GM12878 (cell line): ENCODE measurements around the gene ATG13. TPM values are rescaled to one million over a fixed set of nuclear protein-coding genes. Genes with fewer than 3 reads are reported as not detected.

ENCODE experiments used
- ATAC-seq: fragments of 200-7000 bp; cut with Tn5 transposase; 3 replicates; pipeline ENCODE4 v1.9.1; 2020; ENCODE audit warnings: mild to moderate bottlenecking, moderate library complexity
- BruUV-seq: library from RNA; stranded (reverse); fragments of 400-500 nt; replicated peaks from 2 replicates; lab custom pipeline; 2021; lab: Mats Ljungman, UMichigan
- CTCF ChIA-PET: fragments of 300-600 bp; sonication (Branson Sonifier 250); formaldehyde crosslinking; extraction: SDS; loops from one replicate; lab custom pipeline; 2021; ENCODE audit warnings: inconsistent platforms; lab: Yijun Ruan, JAX
- POLR2A ChIA-PET: fragments of 350-600 bp; formaldehyde crosslinking; extraction: SDS; loops from one replicate; lab custom pipeline; 2021; ENCODE audit warnings: inconsistent platforms; lab: Charles Lee
- RAD21 ChIA-PET: fragments of 300-600 bp; sonication (Branson Sonifier 250); formaldehyde crosslinking; loops from one replicate; lab custom pipeline; 2023; ENCODE audit warnings: antibody characterized with exemption; ENCODE audit not compliant: unreplicated experiment; lab: Charles Lee
- SMC1A ChIA-PET: fragments of 300-600 bp; sonication (Branson Sonifier 250); formaldehyde crosslinking; loops from one replicate; lab custom pipeline; 2023; ENCODE audit not compliant: unreplicated experiment, uncharacterized antibody; lab: Charles Lee
- DNase-seq: peaks from one replicate; pipeline ENCODE4 v3.0.0-alpha.2; 2011; ENCODE audit warnings: low read depth, low spot score
- FAIRE-seq: peaks from 3 replicates; lab custom pipeline; 2011; peaks lifted over from hg19 to GRCh38; lab: Jason Lieb, UNC
- H2AFZ ChIP-seq: 2 replicates; pipeline ENCODE4 v1.6.0; 2011; ENCODE audit warnings: low read depth, low read length, control low read depth; ENCODE audit not compliant: control insufficient read depth
- H3K27ac ChIP-seq: 2 replicates; pipeline ENCODE4 v1.5.1; 2011; ENCODE audit warnings: control low read depth; ENCODE audit not compliant: control insufficient read depth, insufficient read depth
- H3K27me3 ChIP-seq, 2 experiments: replicated peaks in 1 of 2; 2 replicates each; pipeline versions ENCODE4 v1.6.0 to v1.6.1; 2011; ENCODE audit warnings: low read length in 1 of 2; ENCODE audit not compliant: control insufficient read depth in 2 of 2, insufficient read depth in 2 of 2
- H3K36me3 ChIP-seq, 2 experiments: 2 replicates each; pipeline ENCODE4 v1.5.1; 2011; ENCODE audit warnings: low read length in 1 of 2; ENCODE audit not compliant: control insufficient read depth in 2 of 2, insufficient read depth in 2 of 2
- H3K4me1 ChIP-seq: 2 replicates; pipeline ENCODE4 v1.6.1; 2011; ENCODE audit warnings: mild to moderate bottlenecking, low read length, moderate library complexity, mixed read lengths; ENCODE audit not compliant: control insufficient read depth, insufficient read depth
- H3K4me2 ChIP-seq: 2 replicates; pipeline ENCODE4 v1.6.0; 2011; ENCODE audit warnings: control low read depth; ENCODE audit not compliant: control insufficient read depth, insufficient read depth
- H3K4me3 ChIP-seq: fragments of 200-600 bp; sonication (generic); 2 replicates; pipeline ENCODE4 v1.5.1; 2016
- H3K79me2 ChIP-seq: 2 replicates; pipeline ENCODE4 v1.6.0; 2011; ENCODE audit warnings: low read length; ENCODE audit not compliant: control insufficient read depth, insufficient read depth
- H3K9ac ChIP-seq: 2 replicates; pipeline ENCODE4 v1.8.0; 2011; ENCODE audit warnings: low read length, control low read depth, mixed read lengths; ENCODE audit not compliant: control insufficient read depth, insufficient read depth
- H3K9me3 ChIP-seq: replicated peaks from 3 replicates; pipeline ENCODE4 v1.5.1; 2011; ENCODE audit warnings: mild to moderate bottlenecking, low read length; ENCODE audit not compliant: control insufficient read depth, insufficient read depth
- H4K20me1 ChIP-seq: 2 replicates; pipeline ENCODE4 v1.6.0; 2011; ENCODE audit not compliant: control insufficient read depth, insufficient read depth
- IRF4 ChIP-seq: IDR thresholded peaks from 2 replicates; pipeline ENCODE4 v1.6.1; 2011; ENCODE audit warnings: low read depth, low read length
- POLR2A ChIP-seq: IDR thresholded peaks from 2 replicates; pipeline ENCODE4 v1.6.1; 2011; ENCODE audit warnings: low read depth, mild to moderate bottlenecking, low read length
- SREBF1 ChIP-seq: IDR thresholded peaks from 2 replicates; pipeline ENCODE4 v1.6.1; 2012; ENCODE audit warnings: mild to moderate bottlenecking, low read length
- TAF1 ChIP-seq: IDR thresholded peaks from 2 replicates; pipeline ENCODE4 v1.6.1; 2011; ENCODE audit warnings: mild to moderate bottlenecking, low read depth, low read length, borderline replicate concordance
- WGBS: methylation state at CpG from one replicate; pipeline ENCODE4 v1.1.6; 2016; ENCODE audit warnings: low lambda C conversion rate; ENCODE audit not compliant: insufficient replicate concordance, insufficient coverage; ENCODE audit errors: missing lambda C conversion rate; 5-methylcytosine and 5-hydroxymethylcytosine counted together
- in situ Hi-C: fragments of 300-500 bp; cut with MboI; formaldehyde crosslinking; loops from 9 replicates; pipeline ENCODE4 v1.14.3; 2018; ENCODE audit warnings: mixed read lengths
- intact Hi-C: fragments of 100-400 bp; cut with micrococcal nuclease; formaldehyde crosslinking; loops from one replicate; pipeline ENCODE4 v1.14.2; 2022; ENCODE audit not compliant: unreplicated experiment
- polyA plus RNA-seq, 11 experiments: library from polyadenylated mRNA; depleted of rRNA in 4 of 11; unstranded in 6 of 11; stranded (reverse) in 5 of 11; fragments of >200 nt; fragmentation: Nextera tagmentation in 4 of 11; fragmentation: Illumina TruSeq in 1 of 11; extraction: Ambion mirVana in 4 of 11; extraction: Trizol in 1 of 11; gene quantifications; 1 replicate in 1 of 11; 2 replicates in 10 of 11; pipeline versions ENCODE4 v1.2.1 to v1.2.3, GENCODE V29; 2011 to 2016; ENCODE audit warnings: inconsistent platforms in 2 of 11, missing spikeins in 2 of 11, low read depth in 1 of 11
- total RNA-seq, 4 experiments: library from RNA; depleted of rRNA in 3 of 4; stranded (reverse); fragments of >200 nt in 3 of 4; fragmentation: Illumina TruSeq in 1 of 4; extraction: Trizol in 1 of 4; gene quantifications; 2 replicates each; pipeline versions ENCODE4 v1.2.1 to v1.2.3, GENCODE V29; 2013 to 2021
- TF ChIP-seq, protein P1 (sequence below): fragments of 150-350 bp; IDR thresholded peaks from 2 replicates; pipeline ENCODE4 v1.6.1; 2014; ENCODE audit warnings: mild to moderate bottlenecking, low read depth, low read length

The ATG13 gene
- total and polyA plus RNA-seq, 10 of the 15 experiments (the other 5 are each of a cell fraction or from before 2014, with no cell fraction given), result 10.9 to 61.6 (median 50.9) TPM

DNA sequence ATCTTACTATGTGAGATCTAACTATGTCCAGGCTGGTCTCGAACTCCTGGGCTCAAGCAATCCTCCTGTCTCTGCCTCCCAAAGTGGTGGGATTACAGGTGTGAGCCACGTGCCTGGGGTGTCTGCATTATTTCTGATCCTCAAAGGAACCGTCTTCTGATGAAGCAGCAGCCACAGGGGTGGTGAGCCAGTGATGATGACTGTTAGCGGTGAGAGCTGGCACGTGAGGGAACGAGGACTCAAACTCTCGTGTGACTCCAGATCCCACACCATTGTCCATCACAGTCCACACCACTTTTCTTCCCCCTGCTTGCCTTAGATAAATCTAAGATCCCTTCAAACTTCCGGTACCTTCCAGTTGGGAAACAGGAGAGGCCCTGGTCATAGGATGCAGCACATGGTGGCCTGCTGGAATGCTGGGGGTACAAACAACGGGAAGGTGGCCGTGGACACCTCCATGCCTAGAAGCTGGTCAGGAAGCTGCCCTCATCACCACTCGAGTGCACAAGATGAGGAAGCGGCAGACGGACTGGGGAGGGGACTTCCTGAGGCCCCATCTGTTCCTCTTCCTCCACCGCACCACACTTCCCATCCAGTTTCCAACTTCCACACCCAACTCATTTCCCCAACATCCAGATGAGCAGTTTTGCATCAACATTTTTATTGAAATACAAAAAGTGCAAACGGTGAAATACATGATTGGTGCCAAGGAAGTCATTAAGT, 59.2 kb downstream of the ATG13 start:
- Histone ChIP-seq H3K4me2 (no peak overlapping the region), H3K79me2 (no peaks in the 10 kb centered on the region)
- intact Hi-C loops, result no loop called here

DNA sequence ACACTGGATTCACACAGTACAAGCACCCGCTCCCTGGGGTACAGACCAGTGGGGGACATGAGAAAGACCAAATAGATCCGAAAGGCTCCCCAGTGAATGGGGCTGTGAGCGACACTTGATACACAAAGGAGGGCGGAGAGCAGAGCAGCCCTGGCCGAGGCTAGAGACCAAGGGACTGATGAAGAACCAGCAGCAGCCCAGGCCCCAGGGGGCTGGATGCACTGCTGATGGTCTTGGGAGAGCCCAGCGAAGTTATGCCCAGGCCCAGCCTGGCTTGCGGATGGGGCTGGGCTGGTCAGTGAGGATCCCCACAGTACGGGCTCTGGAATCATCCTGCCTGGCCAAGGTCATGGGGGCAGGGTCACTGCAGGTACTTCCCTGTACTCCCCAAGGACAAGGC, 59.8 kb downstream of the ATG13 start:
- no peaks in the 10 kb centered on the region for H3K4me1 ChIP-seq
- in situ Hi-C loops, result no loop called here
- BruUV-seq, result TSS peak; percentile 67
- RAD21 ChIA-PET, result interaction anchor here (0.7 kb wide), 1 partner anchor 49 kb away, joined by 4 read pairs; no protein-coding TSS in a partner anchor
- POLR2A ChIA-PET, result interaction anchor here (0.7 kb wide), 1 partner anchor 563 kb away, joined by 5 read pairs; no protein-coding TSS in a partner anchor
- no peak overlapping the region for H3K4me3 ChIP-seq
- SMC1A ChIA-PET, result no interaction called here
- H3K27me3 ChIP-seq, result no peaks in the 10 kb centered on the region
- DNase-seq (no peak), ATAC-seq (no peak; the same call in 2 of the 3 replicates), FAIRE-seq (no peak)
- H3K9ac ChIP-seq, result no peak overlapping the region
- no peaks in the 10 kb centered on the region for H3K79me2 ChIP-seq
- H2AFZ ChIP-seq, result no peak overlapping the region
- H3K27ac ChIP-seq, result no peak overlapping the region
- no peaks in the 10 kb centered on the region for H3K9me3 ChIP-seq
- intact Hi-C loops, result no loop called here
- TF ChIP-seq SREBF1 (no peak), POLR2A (0 out of 2 replicates have a peak, but pooled peaks have one; percentile 6)
- WGBS, result 73% methylated on average over 8 of the region's 8 CpGs
- H4K20me1 ChIP-seq, result no peaks in the 10 kb centered on the region
- CTCF ChIA-PET, result no interaction called here
- peaks cover 3 to 29% of the 10 kb centered on the region in 2 experiments; a peak in 2 of 4 replicates for H3K36me3 ChIP-seq
- H3K4me2 ChIP-seq, result no peak overlapping the region

More for the DNA sequence above, 59.2 kb downstream of the ATG13 start:
- no peak overlapping the region for H3K4me3 ChIP-seq
- ATAC-seq (no peak), FAIRE-seq (no peak), DNase-seq (no peak)
- H3K36me3 ChIP-seq, result peaks cover under 1 to 28% of the 10 kb centered on the region in 2 experiments; a peak in 2 of 4 replicates
- H4K20me1 ChIP-seq, result no peaks in the 10 kb centered on the region
- ChIA-PET POLR2A (no interaction called here), RAD21 (no interaction called here), SMC1A (no interaction called here), CTCF (no interaction called here)
- no peak overlapping the region for H3K27ac ChIP-seq
- no peak overlapping the region for H2AFZ ChIP-seq
- in situ Hi-C loops, result no loop called here
- no peak overlapping the region for H3K9ac ChIP-seq
- no peaks in the 10 kb centered on the region for H3K27me3 ChIP-seq
- no TSS peak for BruUV-seq
- WGBS, result 60% methylated on average over 15 of the region's 15 CpGs
- no peaks in the 10 kb centered on the region for H3K4me1 ChIP-seq
- TF ChIP-seq POLR2A (0 out of 2 replicates have a peak, but pooled peaks have one; percentile 24), TAF1 (no peak), IRF4 (no peak)
- TF ChIP-seq, protein P1, sequence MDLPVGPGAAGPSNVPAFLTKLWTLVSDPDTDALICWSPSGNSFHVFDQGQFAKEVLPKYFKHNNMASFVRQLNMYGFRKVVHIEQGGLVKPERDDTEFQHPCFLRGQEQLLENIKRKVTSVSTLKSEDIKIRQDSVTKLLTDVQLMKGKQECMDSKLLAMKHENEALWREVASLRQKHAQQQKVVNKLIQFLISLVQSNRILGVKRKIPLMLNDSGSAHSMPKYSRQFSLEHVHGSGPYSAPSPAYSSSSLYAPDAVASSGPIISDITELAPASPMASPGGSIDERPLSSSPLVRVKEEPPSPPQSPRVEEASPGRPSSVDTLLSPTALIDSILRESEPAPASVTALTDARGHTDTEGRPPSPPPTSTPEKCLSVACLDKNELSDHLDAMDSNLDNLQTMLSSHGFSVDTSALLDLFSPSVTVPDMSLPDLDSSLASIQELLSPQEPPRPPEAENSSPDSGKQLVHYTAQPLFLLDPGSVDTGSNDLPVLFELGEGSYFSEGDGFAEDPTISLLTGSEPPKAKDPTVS, result no peak
- H3K9me3 ChIP-seq, result no peaks in the 10 kb centered on the region
